HG03378 (cell line): ENCODE data around the gene ARMC12.

Experiments used
- ATAC-seq: cut with Tn5 transposase; IDR thresholded peaks from one replicate; pipeline ENCODE4 v1.9.1; 2021; ENCODE audit warnings: mild to moderate bottlenecking, moderate library complexity; ENCODE audit not compliant: unreplicated experiment

ARMC12 gene

GRCh38 chr6:35717449-35718374 lies 19.1 kb upstream of the ARMC12 start:
- ATAC-seq: no peak

- no peak for ATAC-seq
Measured at GRCh38 chr6:35718375-35718736, 18.5 kb upstream of the ARMC12 start.

GRCh38 chr6:35718911-35719381 lies 17.9 kb upstream of the ARMC12 start:
- no peak for ATAC-seq

GRCh38 chr6:35719404-35719829 lies 17.4 kb upstream of the ARMC12 start:
- no peak for ATAC-seq

GRCh38 chr6:35719830-35720733 lies 16.8 kb upstream of the ARMC12 start:
- ATAC-seq: no peak

- no peak for ATAC-seq
Measured at GRCh38 chr6:35722121-35722761, 14.6 kb upstream of the ARMC12 start.

GRCh38 chr6:35723587-35723986 lies 13.2 kb upstream of the ARMC12 start:
- no peak for ATAC-seq

- ATAC-seq: no peak
Measured at GRCh38 chr6:35724059-35724458, 12.8 kb upstream of the ARMC12 start.

GRCh38 chr6:35724471-35724870 lies 12.4 kb upstream of the ARMC12 start:
- no peak for ATAC-seq

- no peak for ATAC-seq
Measured at GRCh38 chr6:35725081-35725708, 11.6 kb upstream of the ARMC12 start.

GRCh38 chr6:35725721-35726438 lies 11.0 kb upstream of the ARMC12 start:
- ATAC-seq: no peak

- no peak for ATAC-seq
Measured at GRCh38 chr6:35727231-35727934, 9.4 kb upstream of the ARMC12 start.

- ATAC-seq: no peak
Measured at GRCh38 chr6:35727935-35728682, 8.7 kb upstream of the ARMC12 start.

GRCh38 chr6:35728683-35729678 lies 7.9 kb upstream of the ARMC12 start:
- no peak for ATAC-seq

GRCh38 chr6:35729722-35730121 lies 7.1 kb upstream of the ARMC12 start:
- ATAC-seq: no peak

GRCh38 chr6:35730745-35731413 lies 6.0 kb upstream of the ARMC12 start:
- no peak for ATAC-seq

GRCh38 chr6:35731414-35731735 lies 5.5 kb upstream of the ARMC12 start:
- ATAC-seq: peak; percentile 42
